ENCODE results near the gene NPC1L1.

NPC1L1 gene

GRCh38 chr7:44463169-44463808, 77.8 kb downstream of the NPC1L1 start:
- H3K27ac ChIP-seq (ENCODE audit: low read depth, low read length): no peak overlapping the region
- H3F3A ChIP-seq (ENCODE audit: insufficient read depth): peaks cover 16% of the 10 kb centered on the region
- H3K4me2 ChIP-seq (ENCODE audit: low read depth, low read length, poor library complexity, severe bottlenecking): no peak overlapping the region
- no peaks in the 10 kb centered on the region for H3K9me3 ChIP-seq (ENCODE audit: insufficient read depth, low read length)
- H3K4me3 ChIP-seq (ENCODE audit: insufficient read depth, low read length, poor library complexity, severe bottlenecking): no peak overlapping the region
- H3K79me2 ChIP-seq (ENCODE audit: insufficient read depth, low read length): peaks cover 18% of the 10 kb centered on the region; the same call in 1 of the 2 replicates
- no peaks in the 10 kb centered on the region for H3K9me2 ChIP-seq (replicated peaks; ENCODE audit: insufficient read depth, low read length)
- H4K20me1 ChIP-seq (ENCODE audit: low read depth, low read length): peaks cover 56% of the 10 kb centered on the region
- no peaks in the 10 kb centered on the region; the same call in 1 of the 2 replicates for H3K27me3 ChIP-seq (ENCODE audit: low read length)
- H2AFZ ChIP-seq (ENCODE audit: low read depth, low read length, severe bottlenecking): no peak overlapping the region
- peaks cover 36% of the 10 kb centered on the region for H3K36me3 ChIP-seq (ENCODE audit: low read length)
- no peak overlapping the region for H3K9ac ChIP-seq (ENCODE audit: low read length)
- no peak for TF ChIP-seq EZH2phosphoT487 (conservative IDR thresholded peaks at IDR 0.05; ENCODE audit: low read length)
- TF ChIP-seq, protein P1, sequence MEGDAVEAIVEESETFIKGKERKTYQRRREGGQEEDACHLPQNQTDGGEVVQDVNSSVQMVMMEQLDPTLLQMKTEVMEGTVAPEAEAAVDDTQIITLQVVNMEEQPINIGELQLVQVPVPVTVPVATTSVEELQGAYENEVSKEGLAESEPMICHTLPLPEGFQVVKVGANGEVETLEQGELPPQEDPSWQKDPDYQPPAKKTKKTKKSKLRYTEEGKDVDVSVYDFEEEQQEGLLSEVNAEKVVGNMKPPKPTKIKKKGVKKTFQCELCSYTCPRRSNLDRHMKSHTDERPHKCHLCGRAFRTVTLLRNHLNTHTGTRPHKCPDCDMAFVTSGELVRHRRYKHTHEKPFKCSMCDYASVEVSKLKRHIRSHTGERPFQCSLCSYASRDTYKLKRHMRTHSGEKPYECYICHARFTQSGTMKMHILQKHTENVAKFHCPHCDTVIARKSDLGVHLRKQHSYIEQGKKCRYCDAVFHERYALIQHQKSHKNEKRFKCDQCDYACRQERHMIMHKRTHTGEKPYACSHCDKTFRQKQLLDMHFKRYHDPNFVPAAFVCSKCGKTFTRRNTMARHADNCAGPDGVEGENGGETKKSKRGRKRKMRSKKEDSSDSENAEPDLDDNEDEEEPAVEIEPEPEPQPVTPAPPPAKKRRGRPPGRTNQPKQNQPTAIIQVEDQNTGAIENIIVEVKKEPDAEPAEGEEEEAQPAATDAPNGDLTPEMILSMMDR (IDR thresholded peaks at IDR 0.05; ENCODE audit: insufficient read depth, low read length, poor library complexity, severe bottlenecking): peak; percentile 52

Measured in SU-DHL-6 (cell line).